Fibroblast of the aortic adventitia (primary cell): ENCODE measurements around the gene CSTF3. TPM values are rescaled to one million over a fixed set of nuclear protein-coding genes. Genes with fewer than 3 reads are reported as not detected.

Experiments
- DNase-seq: peaks from one replicate; pipeline ENCODE4 v3.0.0-alpha.2; 2010; ENCODE audit warnings: low read depth
- H3K4me3 ChIP-seq: 2 replicates; pipeline ENCODE4 v1.5.1; 2011; ENCODE audit warnings: low read depth, mild to moderate bottlenecking, control low read depth, low read length, moderate library complexity
- total RNA-seq: library from RNA; depleted of rRNA; stranded (reverse); fragments of >200 nt; gene quantifications from 2 replicates; pipeline ENCODE4 v1.2.3, GENCODE V29; 2012; ENCODE audit warnings: low replicate concordance
- TF ChIP-seq, protein P1 (sequence below): IDR thresholded peaks from 2 replicates; pipeline ENCODE4 v1.5.1; 2011; ENCODE audit warnings: mild to moderate bottlenecking, low read length, control low read depth, inconsistent platforms; ENCODE audit not compliant: insufficient read depth

The CSTF3 gene
- total RNA-seq, 1 donor: 35.4 TPM

DNA sequence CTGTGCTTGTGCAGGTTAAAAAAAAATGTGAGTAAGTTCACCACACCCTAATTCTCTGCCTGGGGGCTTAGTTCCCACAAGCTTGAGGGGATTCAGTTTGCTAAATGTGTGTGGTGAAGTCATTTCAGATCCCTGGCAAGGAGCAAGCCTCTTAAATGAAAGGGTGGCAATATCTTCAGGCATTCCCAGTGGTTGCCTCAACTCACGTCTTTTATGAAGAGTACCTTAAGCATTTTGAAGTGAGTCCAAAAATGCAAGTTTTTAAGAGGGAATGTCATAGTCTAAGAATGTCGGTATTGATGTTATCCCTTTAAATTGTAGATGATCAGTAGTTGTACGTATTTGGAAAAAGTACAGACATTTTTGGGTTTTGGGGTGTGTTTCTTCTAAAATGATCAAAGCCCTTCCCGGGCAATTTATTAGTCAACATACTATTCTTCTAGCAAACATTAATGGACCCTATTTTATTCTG lies 117.0 kb downstream of the CSTF3 start:
- H3K4me3 ChIP-seq: no peak overlapping the region
- TF ChIP-seq, protein P1, sequence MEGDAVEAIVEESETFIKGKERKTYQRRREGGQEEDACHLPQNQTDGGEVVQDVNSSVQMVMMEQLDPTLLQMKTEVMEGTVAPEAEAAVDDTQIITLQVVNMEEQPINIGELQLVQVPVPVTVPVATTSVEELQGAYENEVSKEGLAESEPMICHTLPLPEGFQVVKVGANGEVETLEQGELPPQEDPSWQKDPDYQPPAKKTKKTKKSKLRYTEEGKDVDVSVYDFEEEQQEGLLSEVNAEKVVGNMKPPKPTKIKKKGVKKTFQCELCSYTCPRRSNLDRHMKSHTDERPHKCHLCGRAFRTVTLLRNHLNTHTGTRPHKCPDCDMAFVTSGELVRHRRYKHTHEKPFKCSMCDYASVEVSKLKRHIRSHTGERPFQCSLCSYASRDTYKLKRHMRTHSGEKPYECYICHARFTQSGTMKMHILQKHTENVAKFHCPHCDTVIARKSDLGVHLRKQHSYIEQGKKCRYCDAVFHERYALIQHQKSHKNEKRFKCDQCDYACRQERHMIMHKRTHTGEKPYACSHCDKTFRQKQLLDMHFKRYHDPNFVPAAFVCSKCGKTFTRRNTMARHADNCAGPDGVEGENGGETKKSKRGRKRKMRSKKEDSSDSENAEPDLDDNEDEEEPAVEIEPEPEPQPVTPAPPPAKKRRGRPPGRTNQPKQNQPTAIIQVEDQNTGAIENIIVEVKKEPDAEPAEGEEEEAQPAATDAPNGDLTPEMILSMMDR: no peak
- no peak for DNase-seq

DNA sequence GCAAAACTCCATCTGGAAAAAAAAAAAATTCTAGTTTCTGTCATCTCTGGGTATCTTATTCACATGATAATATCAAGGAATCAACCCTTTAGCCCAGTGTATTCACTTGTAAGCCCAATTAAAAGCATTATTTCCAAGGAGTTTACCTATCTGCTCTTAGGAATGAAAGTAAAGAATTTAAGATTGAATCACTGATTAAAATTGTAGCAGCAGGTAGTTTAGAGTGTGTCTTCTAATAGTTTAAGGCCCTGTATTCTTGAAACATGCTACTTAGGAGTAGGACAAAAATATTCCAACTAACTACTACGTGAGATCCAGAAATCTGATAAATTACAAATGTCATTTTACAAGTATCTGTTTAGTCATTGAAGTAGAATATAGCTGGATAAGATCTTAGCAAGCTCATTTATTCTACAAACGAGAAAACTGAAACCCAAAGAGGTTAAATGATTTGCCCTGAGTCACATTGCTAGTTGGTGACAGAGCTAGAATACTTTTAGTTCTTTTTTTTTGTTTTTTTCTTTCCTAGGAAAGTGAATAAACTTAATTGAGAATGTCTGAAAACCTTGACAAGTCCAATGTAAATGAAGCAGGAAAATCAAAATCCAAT lies 118.0 kb downstream of the CSTF3 start:
- TF ChIP-seq, protein P1: no peak
- no peak overlapping the region for H3K4me3 ChIP-seq
- no peak for DNase-seq

DNA sequence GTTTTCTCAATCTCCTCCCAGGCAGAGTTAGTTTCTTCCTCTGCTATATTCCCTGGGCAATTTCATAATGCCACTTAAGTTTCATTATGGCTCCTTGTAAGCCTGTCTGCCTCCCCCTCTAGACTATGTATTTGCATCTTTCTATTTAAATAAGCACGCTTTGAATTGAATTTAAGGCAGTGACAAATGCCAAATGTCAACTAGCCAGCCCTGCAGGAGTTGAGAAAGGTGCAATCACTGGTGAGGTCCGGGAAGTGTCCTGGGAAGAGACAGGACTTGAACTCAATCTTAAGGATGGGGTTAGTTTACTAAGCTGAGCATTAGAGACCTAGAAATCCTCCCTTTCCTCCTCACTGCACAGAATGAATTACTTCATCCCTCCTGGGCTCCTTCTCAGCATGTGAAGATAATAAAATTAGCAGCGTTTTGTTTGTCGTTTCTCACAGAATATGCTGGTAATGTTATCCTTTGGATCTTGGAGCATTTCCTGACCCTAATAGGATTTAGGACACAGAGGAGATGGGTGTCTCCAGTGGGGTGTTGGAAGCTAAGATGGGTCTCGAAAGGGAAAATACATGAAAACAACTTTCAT lies 120.3 kb downstream of the CSTF3 start:
- peak overlapping the region; percentile 94 for H3K4me3 ChIP-seq
- TF ChIP-seq, protein P1: no peak
- DNase-seq: no peak

DNA sequence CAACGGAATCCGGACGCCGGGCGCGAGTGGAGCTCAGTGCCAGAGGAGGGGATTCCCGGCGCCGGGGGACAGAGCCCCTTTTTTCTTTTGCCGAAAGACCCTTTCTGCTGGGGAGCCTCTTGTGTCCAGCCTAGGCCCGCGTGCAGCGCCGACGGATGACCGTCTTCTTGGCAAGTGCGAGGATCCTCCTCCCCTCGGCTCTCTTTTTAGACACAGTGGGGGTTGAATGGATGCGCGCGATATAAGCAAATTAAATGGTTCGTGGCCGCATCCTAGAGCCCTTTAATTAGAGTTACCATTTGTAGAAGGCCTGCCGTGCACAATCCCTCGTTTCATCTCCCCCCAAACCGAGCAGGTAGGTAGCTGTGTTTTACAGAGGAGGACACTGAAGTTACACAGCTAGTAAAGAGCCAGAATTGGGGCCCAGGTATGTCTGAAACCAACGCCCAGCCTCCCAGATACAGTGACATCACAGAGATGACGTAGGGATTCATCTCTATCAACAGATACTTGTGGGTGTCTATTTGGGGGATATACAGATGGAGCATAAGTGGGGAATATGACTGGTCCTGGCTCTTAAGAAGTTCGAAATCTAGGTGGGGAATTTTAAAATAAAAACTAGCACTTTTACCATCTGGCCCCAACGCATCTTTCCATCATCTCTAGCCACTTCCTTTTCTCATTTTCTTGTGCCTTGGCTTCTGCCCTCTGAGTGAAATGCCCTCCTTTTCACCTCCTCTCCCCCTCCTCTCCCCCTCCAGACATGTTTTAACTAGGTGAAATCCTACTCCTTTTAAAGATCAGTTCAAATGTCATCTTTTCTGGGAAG lies 121.0 kb downstream of the CSTF3 start:
- DNase-seq: peak; percentile 40
- H3K4me3 ChIP-seq: peak overlapping the region; percentile 94

DNA sequence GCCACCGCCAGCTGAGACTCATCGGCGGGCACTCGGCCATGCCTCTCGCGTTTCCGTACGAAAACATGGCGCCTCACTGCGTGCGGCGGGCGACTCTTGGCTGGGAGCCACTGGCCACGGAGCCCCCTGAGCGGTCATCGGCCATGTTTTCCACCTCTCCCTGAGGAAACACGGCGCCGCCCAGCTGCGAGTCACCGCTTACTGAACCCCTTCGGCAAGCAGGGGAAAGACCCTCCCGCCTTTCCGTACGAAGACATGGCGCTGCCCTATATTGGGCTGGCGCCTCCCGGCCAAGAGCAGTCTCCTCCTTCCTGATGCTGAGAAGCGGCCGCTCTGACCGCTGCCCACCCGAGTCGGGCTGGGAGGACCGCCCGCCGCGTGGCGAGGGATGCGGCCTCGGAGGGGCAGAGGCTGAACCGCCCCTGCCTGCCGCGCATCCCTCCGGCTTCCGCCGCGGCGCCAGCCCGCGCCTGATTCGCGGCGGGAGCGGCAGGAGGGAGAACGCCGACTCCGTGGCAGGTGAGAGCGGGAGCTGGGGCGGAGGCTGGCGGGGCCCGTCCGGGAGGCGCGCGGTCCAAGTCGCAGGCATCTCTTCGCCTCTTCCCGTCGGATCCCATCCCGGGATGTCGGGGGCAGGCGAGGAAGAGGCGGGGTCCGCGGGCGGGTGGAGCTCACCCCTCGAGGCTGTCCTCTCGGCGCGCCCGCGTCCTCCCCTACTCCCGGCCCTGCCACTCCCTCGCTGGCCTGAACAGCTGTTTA lies 121.8 kb downstream of the CSTF3 start, which contains the start of gene TCP11L1:
TSS of gene TCP11L1 (plus strand) at position 299 of the 759 bp plus-strand sequence. CDS start 4,202 bp downstream, outside the sequence.
- peak; percentile 94 for DNase-seq
- TF ChIP-seq, protein P1: no peak
- H3K4me3 ChIP-seq: peak within 1 kb of the TSS; percentile 94

More for the DNA sequence above, 121.0 kb downstream of the CSTF3 start:
- TF ChIP-seq, protein P1: no peak

DNA sequence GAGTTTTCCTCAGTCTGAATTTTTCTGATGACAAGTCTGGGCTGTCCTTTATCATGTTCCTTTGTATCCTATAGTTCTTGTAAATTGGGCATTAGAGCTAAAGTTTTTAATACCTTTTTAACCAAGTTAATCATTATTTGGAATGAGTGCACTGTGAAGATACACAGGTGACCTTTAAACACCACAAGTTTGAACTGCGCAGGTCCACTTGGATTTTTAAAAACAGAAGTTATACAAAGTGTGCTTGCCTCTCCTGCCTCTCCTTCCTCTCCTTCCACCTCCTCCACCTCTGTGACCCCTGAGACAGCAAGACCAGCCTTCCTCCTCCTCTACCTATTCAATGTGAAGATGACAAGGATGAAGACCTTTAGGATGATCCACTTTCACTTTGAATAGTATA lies 126.3 kb downstream of the CSTF3 start:
- TF ChIP-seq, protein P1: no peak
- no peak overlapping the region for H3K4me3 ChIP-seq
- DNase-seq: no peak
